8988T (cell line): ENCODE results near the gene NUMB.
"Not testable (repeated sequence)": the region's sequence is repeated elsewhere in the genome, so short reads cannot be mapped to it uniquely, and the experiment has no call there.

Experiments used
- DNase-seq: peaks from one replicate; pipeline ENCODE4 v3.0.0; 2011

Gene NUMB

GRCh38 chr14:73344319-73344718 lies 114.0 kb downstream of the NUMB start:
- no peak for DNase-seq

GRCh38 chr14:73342670-73343069 lies 115.7 kb downstream of the NUMB start:
- DNase-seq: no peak

- no peak for DNase-seq
Observed at GRCh38 chr14:73339846-73340595, 118.3 kb downstream of the NUMB start.

DNA sequence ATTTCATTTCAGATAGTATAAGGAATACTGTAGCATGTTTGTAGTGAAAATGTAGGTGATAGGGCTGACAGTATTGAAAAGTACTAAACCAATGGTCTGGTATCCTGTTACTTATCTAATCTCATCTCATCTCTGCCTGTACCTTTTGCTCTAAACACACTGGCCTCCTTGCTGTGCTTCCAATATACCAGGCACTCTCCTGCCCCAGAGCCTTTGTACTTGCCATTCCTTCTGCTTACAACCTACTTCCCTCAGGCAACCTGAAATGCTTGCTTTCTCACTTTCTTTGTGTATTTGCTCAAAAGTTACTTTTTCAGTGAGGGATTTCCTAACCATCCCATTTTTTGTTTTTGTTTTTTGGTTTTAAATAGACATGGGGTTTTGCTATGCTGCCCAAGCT lies 119.1 kb downstream of the NUMB start:
- no peak for DNase-seq

- DNase-seq: no peak
Observed at GRCh38 chr14:73338551-73338950, 119.8 kb downstream of the NUMB start.

DNA sequence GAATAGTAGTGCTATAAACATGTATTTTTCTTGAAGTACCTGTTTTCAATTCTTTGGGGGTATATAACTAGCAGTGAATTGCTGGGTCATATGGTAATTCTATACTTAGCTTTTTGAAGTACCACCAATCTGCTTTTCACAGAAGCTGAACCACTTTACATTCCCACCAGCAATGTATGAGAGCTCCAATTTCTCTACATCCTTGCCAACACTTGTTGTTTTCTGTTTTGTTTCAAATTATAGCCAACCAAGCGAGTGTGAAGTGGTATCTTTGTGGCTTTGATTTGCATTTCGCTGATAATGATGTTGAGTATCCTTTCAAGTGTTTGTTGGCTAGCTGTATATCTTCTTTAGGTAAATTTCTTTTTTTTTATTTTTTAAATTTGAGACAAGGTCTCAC lies 125.3 kb downstream of the NUMB start:
- no peak for DNase-seq

- DNase-seq: no peak
Observed at GRCh38 chr14:73325630-73326299, 132.6 kb downstream of the NUMB start.

GRCh38 chr14:73325063-73325462 lies 133.3 kb downstream of the NUMB start:
- no peak for DNase-seq

GRCh38 chr14:73324533-73324932 lies 133.8 kb downstream of the NUMB start:
- no peak for DNase-seq

DNA sequence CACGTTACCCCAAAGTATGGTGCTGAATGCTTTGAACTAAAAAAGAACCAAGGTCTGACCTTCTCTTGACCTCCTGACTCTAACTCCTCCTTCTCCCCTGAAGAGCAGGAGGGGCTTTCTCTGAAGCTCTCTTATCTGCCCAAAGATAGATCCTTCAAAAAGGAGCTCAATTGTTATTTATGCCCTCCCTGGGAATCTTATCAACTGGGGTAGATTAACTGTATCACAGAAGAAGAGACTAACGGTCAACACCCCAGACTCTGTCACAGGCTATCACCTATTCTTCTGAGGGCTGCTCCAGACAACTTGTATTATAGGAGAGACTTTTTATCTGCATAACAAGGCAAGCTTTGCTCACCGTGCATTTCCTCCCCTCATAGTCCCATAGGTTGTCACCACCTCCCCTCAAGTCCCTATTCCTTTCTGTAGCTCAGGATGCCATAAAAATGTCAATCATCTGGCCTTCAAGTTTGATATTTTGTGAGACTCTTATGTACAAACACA lies 134.4 kb downstream of the NUMB start:
- DNase-seq: no peak

DNA sequence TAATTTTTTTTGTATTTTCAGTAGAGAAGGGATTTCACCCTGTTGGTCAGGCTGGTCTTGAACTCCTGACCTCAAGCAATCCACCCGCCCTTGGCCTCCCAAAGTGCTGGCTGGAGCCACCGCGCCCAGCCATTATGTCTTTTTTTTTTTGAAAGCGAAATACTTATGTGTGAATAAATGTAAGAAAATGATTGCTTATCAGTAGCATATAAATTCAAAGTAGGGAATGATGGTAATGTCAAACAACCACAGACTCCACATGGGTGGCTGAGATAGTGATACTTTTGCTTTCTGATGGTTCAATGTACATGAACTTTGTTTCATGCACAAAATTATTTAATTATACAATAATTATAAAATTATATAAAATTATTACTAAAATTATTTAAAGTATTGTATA lies 145.2 kb downstream of the NUMB start:
- no peak for DNase-seq

GRCh38 chr14:73312687-73313086 lies 145.7 kb downstream of the NUMB start:
- no peak for DNase-seq

DNA sequence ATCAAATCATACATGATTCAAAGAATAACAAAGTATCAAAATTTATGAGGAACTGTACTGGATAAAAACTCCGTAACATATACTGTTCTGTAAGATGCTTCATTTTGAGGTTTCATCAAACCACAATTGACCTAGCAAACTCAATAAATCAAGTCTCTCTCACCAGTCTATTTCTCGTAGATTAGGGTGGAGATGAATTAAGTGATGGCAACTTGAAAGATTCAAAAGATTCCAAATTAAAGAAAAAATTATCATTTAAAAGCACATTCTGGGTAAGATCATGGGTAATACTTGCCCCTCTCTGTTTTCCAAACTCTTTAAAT lies 146.7 kb downstream of the NUMB start:
- DNase-seq: no peak

DNA sequence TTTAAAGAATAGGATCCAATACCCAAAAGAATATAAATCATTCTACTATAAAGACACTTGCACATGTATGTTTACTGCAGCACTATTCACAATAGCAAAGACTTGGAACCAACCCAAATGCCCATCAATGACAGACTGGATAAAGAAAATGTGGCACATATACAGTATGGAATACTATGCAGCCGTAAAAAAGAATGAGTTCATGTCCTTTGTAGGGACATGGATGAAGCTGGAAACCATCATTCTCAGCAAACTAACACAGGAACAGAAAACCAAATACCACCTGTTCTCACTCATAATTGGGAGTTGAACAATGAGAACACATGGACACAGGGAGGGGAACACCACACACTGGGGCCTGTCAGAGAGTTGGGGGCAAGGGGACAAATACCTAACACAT lies 149.1 kb downstream of the NUMB start:
- not testable (repeated sequence) for DNase-seq

- DNase-seq: no peak
Observed at GRCh38 chr14:73307261-73307660, 151.1 kb downstream of the NUMB start.

DNA sequence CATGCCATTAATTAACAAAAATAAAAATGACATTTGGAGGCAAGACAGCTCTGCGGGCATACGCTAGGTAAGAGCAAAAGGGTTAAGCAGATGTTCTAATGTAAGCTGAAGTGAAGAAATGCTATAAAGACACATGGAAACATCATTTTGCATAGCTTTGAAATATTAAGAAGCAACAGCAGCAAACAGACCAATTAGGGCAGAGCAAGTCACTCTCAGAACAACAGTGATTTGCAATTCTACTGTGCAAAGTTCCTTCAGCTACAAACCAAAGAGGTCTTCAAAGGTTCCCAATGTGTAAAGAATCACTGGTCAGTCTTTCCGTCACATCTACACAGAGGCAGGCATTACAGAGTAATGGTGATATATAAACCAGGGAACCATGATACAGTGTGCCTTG lies 152.8 kb downstream of the NUMB start:
- DNase-seq: no peak

DNA sequence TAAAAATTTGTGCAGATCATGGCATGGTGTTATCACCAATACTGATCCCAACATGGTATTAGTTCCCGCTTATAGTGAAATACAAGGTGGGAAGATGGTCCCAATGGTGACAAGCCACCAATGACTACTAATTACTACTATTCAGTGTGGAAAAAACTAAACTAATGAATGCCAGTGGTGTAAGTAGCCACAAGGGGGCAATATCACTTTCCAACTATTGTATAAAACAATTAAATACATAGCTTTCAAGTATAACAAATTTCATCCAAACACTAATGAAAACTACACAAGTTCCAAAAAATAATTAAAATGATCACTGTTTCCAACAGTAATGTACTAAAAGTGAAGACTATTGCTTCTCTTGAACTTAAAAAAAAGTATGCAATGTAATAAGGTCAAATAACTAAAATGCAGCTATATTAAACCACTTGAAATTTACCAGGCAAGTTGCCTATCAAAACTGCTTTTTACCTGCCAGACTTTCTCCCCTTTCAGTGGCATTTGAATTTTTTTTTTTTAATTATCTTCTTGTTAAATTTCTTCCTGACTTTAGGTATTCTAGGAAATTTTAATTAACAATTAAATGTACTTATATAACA lies 163.0 kb downstream of the NUMB start:
- no peak for DNase-seq

GRCh38 chr14:73293782-73294781 lies 164.3 kb downstream of the NUMB start:
- DNase-seq: no peak

DNA sequence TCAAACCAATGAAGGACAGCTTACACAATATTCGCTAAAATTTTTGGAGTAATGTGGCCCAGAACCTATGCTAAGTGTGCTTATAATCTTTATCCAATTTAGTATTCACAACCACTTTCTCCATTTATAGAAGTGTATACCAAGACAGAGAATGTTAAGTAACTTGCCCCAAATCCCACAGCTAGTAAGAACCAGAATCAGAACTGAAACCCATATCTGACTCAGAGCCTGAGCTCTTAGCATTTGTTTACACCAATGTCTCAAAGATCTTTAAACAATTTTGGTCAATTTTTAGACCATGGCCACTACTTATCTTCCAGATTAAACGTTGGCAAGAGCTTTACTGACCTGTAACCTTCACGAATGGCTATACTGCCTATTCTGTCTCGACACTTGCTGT lies 168.1 kb downstream of the NUMB start:
- DNase-seq: no peak

DNA sequence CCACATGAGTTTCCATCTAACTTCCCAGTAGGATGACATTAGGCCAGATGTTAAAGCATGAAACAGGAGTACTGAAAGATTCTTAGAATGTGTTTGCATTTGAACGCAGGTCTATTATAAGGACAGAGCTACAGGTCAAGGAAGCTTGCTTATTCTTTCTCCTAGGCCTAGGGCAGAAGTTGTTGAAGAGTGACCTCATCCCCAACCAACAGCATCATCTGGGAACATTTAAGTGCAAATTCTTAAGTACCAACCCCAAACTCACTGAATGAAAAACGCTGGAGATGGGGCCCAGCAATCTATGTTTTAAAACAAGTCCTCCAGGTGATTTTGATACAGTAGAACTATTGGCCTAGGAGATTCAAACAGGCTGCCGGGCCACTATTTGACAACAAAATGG lies 168.6 kb downstream of the NUMB start:
- no peak for DNase-seq

DNA sequence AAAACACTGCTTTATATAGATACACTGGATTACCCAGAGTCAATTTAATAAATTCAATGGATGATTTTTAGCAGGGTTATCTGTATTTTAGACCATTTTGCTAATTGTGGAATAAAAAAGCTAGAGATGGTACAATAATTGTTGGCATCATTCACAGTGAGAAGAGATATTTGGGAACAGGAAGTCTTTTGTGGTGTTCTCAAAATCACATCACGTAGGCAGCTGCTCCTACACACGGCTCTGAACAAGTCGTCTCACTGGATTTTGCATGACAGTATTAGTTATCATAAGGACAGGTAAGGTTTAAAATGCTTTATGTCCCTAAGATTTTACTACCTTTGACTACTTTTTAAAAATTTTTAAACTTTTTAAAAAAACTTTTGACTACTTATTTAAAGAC lies 169.0 kb downstream of the NUMB start:
- DNase-seq: no peak

- DNase-seq: no peak
Observed at GRCh38 chr14:73287071-73287470, 171.3 kb downstream of the NUMB start.

DNA sequence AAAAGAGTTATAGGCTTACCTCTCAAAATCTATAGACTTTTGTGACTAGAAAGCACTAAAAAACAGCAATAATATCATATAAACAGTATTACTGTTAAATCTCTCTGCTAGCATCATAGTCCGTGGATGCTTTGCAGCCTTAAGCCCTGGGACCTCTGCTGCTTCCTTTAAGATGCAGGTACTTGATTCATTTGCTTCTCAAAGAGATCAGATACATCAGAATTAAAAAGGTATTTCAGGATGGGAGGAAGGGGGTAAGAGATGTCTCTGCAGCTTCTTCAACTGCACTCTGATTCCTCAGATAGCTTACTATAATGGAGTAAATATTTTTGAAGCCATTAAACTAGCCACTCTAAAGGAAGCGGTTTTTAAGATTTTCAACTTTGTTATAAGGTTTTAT lies 171.7 kb downstream of the NUMB start:
- no peak for DNase-seq
